ENCODE measurements around the gene PACSIN2. TPM values are rescaled to one million over a fixed set of nuclear protein-coding genes. Genes with fewer than 3 reads are reported as not detected.

PACSIN2 gene
- total and polyA plus RNA-seq, 10 of the 15 experiments (the other 5 are each of a cell fraction or from before 2014, with no cell fraction given) = 0.93 to 78.7 (median 46.8) TPM

- Histone ChIP-seq H2AFZ (ENCODE audit: control insufficient read depth, low read depth, low read length) (no peak overlapping the region), H4K20me1 (ENCODE audit: control insufficient read depth, insufficient read depth) (no peaks in the 10 kb centered on the region), H3K36me3 (ENCODE audit: control insufficient read depth in 2 of 2, insufficient read depth in 2 of 2, low read length in 1 of 2) (peaks cover 4 to 17% of the 10 kb centered on the region in 2 experiments), H3K79me2 (ENCODE audit: control insufficient read depth, insufficient read depth, low read length) (peaks cover 79% of the 10 kb centered on the region), H3K4me2 (ENCODE audit: control insufficient read depth, insufficient read depth) (no peak overlapping the region), H3K9me3 (replicated peaks; ENCODE audit: control insufficient read depth, insufficient read depth, low read length) (no peaks in the 10 kb centered on the region; the same call in 2 of the 3 replicates), H3K4me1 (ENCODE audit: control insufficient read depth, insufficient read depth, low read length) (peaks cover 12% of the 10 kb centered on the region), H3K27ac (ENCODE audit: control insufficient read depth, insufficient read depth) (peak overlapping the region; percentile 18), H3K27me3 (replicated peaks in 1 of 2; ENCODE audit: control insufficient read depth in 2 of 2, insufficient read depth in 2 of 2, low read length in 1 of 2) (no peaks in the 10 kb centered on the region), H3K4me3 (no peak overlapping the region), H3K9ac (ENCODE audit: control insufficient read depth, insufficient read depth, low read length) (no peak overlapping the region; the same call in 1 of the 2 replicates)
- intact Hi-C loops (cut with micrococcal nuclease; ENCODE audit: unreplicated experiment) (no loop called here), in situ Hi-C loops (cut with MboI) (no loop called here)
- DNase-seq (ENCODE audit: low read depth, low spot score) (no peak), FAIRE-seq (no peak), ATAC-seq (no peak)
- SMC1A ChIA-PET (ENCODE audit: uncharacterized antibody, unreplicated experiment) = interaction anchor here (0.8 to 2.2 kb wide), 9 partner anchors 11 to 40 kb away, joined by 3 to 7 read pairs (median 4); no protein-coding TSS in a partner anchor
- no TSS peak for BruUV-seq (replicated peaks)
- RAD21 ChIA-PET (ENCODE audit: unreplicated experiment) = interaction anchor here (1.4 to 2.1 kb wide), 2 partner anchors 12 to 65 kb away, joined by 4 to 6 read pairs; no protein-coding TSS in a partner anchor
- POLR2A ChIA-PET = interaction anchor here (0.6 to 1.1 kb wide), 3 partner anchors 15 to 97 kb away, joined by 3 to 5 read pairs (median 3); no protein-coding TSS in a partner anchor
- CTCF ChIA-PET = interaction anchor here (0.6 to 0.8 kb wide), 2 partner anchors 11 to 43 kb away, joined by 3 to 4 read pairs; no protein-coding TSS in a partner anchor
- TF ChIP-seq, protein P1, sequence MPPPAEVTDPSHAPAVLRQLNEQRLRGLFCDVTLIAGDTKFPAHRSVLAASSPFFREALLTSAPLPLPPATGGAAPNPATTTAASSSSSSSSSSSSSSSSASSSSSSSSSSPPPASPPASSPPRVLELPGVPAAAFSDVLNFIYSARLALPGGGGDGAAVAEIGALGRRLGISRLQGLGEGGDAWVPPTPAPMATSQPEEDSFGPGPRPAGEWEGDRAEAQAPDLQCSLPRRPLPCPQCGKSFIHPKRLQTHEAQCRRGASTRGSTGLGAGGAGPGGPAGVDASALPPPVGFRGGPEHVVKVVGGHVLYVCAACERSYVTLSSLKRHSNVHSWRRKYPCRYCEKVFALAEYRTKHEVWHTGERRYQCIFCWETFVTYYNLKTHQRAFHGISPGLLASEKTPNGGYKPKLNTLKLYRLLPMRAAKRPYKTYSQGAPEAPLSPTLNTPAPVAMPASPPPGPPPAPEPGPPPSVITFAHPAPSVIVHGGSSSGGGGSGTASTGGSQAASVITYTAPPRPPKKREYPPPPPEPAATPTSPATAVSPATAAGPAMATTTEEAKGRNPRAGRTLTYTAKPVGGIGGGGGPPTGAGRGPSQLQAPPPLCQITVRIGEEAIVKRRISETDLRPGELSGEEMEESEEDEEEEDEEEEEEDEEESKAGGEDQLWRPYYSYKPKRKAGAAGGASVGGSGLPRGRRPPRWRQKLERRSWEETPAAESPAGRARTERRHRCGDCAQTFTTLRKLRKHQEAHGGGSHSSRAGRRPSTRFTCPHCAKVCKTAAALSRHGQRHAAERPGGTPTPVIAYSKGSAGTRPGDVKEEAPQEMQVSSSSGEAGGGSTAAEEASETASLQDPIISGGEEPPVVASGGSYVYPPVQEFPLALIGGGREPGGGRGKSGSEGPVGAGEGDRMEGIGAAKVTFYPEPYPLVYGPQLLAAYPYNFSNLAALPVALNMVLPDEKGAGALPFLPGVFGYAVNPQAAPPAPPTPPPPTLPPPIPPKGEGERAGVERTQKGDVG (CRISPR knock-in tag; IDR thresholded peaks at IDR 0.05) = no peak
- TF ChIP-seq NFYA (IDR thresholded peaks at IDR 0.05; ENCODE audit: borderline replicate concordance, low read depth, low read length) (no peak), CHD2 (IDR thresholded peaks at IDR 0.05; ENCODE audit: borderline replicate concordance, low read depth, low read length) (no peak), SIN3A (IDR thresholded peaks at IDR 0.05; ENCODE audit: low read depth, low read length) (no peak), SPI1 (IDR thresholded peaks at IDR 0.05; ENCODE audit: borderline replicate concordance, insufficient read depth, low read depth, low read length) (no peak), CEBPB (IDR thresholded peaks at IDR 0.05; ENCODE audit: borderline replicate concordance in 1 of 2, low read depth in 2 of 2, low read length in 2 of 2) (no peak), POLR2A (IDR thresholded peaks at IDR 0.05; ENCODE audit: low read depth, low read length) (no peak), SRF (IDR thresholded peaks at IDR 0.05; ENCODE audit: low read depth in 2 of 2, low read length in 2 of 2) (no peak), MYB (IDR thresholded peaks at IDR 0.05; ENCODE audit: borderline replicate concordance, low read depth, low read length) (no peak)
- TF ChIP-seq, protein P2, sequence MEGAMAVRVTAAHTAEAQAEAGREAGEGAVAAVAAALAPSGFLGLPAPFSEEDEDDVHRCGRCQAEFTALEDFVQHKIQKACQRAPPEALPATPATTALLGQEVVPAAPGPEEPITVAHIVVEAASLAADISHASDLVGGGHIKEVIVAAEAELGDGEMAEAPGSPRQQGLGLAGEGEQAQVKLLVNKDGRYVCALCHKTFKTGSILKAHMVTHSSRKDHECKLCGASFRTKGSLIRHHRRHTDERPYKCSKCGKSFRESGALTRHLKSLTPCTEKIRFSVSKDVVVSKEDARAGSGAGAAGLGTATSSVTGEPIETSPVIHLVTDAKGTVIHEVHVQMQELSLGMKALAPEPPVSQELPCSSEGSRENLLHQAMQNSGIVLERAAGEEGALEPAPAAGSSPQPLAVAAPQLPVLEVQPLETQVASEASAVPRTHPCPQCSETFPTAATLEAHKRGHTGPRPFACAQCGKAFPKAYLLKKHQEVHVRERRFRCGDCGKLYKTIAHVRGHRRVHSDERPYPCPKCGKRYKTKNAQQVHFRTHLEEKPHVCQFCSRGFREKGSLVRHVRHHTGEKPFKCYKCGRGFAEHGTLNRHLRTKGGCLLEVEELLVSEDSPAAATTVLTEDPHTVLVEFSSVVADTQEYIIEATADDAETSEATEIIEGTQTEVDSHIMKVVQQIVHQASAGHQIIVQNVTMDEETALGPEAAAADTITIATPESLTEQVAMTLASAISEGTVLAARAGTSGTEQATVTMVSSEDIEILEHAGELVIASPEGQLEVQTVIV (IDR thresholded peaks at IDR 0.05; ENCODE audit: borderline replicate concordance, partially characterized antibody) = no peak
- TF ChIP-seq, protein P3, sequence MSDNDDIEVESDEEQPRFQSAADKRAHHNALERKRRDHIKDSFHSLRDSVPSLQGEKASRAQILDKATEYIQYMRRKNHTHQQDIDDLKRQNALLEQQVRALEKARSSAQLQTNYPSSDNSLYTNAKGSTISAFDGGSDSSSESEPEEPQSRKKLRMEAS (IDR thresholded peaks at IDR 0.05; ENCODE audit: low read depth, low read length) = no peak
- 88% methylated on average over 13 of the region's 13 CpGs for WGBS (ENCODE audit: insufficient coverage, insufficient replicate concordance, low lambda C conversion rate, missing lambda C conversion rate)
Measured at GRCh38 chr22:42959576-42960509, 55.1 kb downstream of the PACSIN2 start.

All from GM12878 (cell line).